Activated naive CD4-positive, alpha-beta T cell treated with anti-CD3 and anti-CD28 coated beads, Interleukin-2, amount 50 U/mL, for 16 hours (primary cell): ENCODE data around the gene SEC16A.

Experiments
- DNase-seq: peaks from one replicate; pipeline ENCODE4 v3.0.0-alpha.2; 2020

SEC16A gene

DNA sequence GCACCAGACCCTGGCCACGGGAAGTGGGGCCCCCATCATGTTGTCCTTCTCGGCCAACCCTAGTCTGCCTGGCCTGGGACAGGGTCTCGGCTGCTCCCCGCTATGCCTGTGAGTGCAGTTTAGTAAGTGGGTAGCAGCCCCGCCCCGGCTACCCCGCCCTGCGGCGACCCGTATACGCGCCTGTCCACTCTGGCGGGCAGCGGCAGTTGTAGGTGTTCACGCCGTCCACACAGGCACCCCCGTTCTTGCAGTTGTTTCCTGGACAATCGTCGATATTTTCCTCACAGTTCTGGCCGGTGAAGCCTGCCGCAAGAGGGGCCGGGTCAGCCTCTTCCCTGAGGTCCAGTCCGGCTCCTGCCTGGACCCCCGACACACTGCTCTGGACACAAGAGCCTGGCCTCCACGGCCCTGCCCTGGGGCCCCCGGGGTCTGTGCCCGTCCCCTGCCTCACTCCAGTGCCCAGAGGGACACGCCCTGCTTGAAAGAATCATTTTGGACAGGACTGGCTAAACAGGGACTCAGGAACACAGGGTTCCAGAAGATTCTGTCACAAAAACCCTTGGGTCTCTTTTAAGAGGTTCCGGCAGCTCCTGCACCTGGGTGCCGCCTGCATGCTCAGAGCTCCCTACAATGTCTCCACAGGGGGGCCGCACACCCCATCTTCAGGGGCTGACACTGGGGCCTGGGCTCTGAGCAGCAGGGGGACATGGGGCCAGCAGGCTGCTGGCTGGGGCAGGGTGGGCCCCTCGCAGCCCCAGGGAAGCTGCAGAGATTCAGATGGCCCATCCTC is 36.6 kb upstream of the SEC16A start:
- DNase-seq: no peak

DNA sequence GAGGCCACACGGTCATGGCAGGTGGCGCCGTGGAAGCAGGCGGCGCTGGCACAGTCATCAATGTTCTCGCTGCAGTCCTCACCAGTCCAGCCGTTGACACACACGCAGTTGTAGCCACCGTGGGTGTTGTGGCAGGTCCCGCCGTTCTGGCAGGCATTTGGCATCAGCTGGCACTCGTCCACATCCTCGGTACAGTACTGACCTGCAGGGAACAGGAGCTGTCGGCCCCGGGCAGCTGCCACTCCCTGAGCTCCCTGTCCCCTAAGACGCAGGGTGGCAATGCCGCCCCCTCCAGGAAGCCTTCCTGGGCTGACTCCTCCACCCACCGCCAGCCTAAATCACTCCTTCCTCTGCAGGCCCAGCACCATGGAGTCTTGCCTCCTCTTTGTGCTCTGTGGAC is 35.8 kb upstream of the SEC16A start:
- no peak for DNase-seq

DNA sequence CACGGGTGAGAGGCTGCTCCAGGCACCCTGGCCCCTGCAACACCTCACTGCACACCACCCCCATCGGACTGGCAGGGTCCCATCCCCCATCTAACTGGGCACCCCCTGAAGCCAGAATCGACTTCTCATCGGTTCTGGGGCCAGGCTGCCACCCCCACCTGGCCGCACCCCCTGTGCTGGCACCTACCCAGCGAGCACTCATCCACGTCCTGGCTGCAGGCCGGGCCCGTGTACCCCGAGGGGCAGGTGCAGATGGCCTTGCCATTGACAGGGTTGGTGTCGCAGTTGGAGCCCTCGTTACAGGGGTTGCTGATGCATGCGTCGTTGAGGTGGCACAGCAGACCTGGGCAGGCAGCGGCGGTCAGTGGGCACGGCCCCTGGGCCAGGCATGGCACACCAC is 35.1 kb upstream of the SEC16A start:
- DNase-seq: no peak

DNA sequence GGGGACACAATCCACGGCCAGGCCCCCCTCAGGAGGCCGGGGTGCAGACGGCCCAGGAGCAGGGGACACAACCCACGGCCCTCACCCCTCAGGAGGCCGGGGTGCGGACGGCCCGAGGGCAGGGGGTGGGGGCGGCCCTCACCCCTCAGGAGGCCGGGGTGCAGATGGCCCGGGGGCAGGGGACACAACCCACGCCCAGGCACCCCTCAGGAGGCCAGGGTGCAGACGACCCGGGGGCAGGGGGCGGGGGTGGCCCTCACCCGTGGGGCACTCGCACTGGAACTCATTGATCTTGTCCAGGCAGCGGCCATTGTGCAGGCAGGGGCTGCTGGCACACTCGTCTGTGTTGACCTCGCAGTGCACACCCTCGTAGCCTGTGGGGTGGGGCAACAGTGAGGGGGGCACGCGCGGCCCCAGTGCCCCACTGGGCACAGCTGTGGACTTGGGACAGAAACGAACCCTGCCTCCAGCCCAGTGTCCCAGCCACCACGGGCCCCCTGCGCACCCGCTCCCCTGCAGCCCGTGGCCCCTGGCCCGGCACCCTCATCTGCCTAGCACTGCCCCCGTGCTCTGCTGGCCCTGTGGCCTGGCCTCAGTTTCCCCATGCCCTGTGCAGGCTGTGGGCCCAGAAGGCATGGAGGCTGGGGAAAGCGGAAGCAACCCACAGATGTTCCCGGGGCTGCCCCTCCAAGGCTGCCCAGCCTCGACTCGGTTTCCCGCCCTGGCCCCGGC is 34.3 kb upstream of the SEC16A start:
- DNase-seq: no peak

DNA sequence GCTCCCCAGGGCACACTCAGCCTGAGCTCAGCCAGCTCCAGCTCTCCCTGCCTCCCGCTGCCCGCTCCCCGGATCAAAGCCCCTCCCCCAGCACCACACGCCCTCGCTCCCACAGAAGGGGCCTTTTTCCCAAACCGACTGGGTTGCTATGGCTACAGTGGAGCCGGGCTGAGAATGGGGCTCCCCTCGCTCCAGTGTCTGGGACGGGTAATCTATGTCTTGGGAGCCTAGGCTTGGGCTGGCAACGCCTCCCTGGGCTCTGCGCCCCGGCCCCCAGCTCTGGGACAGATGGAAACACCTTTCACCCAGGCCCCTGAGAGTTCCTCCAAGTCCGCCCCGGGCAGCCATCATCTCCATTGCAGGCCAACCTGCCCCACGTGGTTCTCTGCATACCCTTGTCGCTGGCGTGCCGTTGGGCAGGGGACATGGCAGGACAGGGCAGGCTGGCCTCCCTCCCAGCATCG is 33.4 kb upstream of the SEC16A start:
- no peak for DNase-seq

DNA sequence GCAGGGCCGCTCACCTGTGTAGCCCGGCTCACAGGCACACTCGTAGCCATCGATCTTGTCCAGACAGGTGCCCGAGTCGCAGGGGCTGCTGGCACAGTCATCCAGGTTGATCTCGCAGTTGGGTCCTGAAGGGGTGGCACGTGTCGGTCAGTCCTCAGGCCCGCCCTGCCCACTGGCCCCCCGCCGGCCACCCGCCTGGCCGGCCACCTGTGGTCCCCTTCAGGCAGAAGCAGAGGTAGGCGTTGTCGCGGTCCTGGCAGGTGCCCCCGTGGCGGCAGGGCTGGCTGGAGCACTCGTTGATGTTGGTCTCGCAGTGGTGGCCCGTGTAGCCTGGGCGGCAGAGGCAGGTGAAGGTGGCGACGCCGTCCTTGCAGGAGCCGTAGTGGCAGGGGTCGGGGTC is 32.4 kb upstream of the SEC16A start:
- no peak for DNase-seq

GRCh38 chr9:136514022-136514714 is 31.3 kb upstream of the SEC16A start:
- no peak for DNase-seq

- no peak for DNase-seq
Observed at GRCh38 chr9:136513191-136513590, 30.4 kb upstream of the SEC16A start.

DNA sequence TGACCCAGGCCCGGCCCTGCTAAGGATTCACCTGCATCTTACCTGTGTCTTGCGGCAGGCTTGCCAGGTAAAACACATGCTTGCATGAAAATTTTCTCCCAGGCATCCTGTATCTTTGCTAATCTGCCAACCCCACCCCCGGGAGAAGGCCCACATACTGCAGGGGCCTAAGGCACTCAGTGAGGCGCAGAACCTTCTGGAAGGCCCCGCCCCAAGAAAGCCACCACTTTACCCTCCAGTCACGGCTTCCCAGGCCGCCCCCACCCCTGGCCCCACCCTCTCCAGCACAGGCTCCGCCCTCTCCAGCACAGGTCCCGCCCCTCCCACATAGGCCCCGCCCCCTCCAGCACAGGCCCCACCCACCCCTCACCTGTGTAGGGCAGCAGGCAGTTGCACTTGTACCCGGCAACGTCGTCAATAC is 29.8 kb upstream of the SEC16A start:
- DNase-seq: no peak

DNA sequence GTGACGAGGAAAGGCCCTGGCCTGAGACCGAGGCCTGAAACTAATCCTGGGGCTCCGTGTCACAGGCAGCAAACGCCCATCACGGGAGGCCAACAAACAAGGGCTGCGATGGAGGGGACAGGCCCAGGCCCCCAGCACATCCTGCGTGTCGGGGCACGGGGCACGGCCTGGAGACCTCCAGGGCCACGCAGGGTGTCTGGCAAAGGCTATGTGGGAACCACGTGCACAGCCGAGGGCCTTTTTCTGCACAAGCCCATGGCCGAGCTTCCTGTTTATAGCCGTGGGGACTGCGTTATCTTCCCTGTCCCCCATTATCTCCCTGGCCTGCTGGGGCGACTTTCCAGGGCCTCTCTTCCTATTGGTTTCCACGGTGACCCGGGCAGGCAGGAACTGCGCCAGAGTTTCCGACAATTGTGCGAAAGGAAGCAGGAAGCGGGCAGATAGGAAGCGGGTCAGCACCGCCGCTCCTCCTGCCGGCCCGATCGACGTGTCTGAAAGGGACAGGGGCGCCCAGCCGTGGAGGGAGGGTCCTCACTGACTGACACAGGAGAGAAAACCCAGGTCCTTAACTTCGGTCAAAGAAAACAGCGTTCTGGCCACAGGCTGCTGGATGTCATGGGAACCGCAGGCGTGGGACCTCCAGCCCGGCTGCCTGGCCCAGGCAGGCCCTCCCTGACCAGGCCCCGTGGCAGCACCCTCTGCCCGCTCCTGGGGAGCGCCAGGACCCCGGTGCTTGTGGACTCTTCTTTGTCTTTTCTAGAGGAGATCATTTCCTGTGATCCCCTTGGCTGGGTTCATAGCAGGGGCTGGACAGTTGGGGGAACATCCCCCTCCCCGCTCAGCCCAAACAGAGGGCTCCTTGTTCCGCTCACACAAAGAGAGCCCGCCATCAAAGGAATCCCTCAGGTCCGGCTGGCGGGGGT is 29.1 kb upstream of the SEC16A start:
- no peak for DNase-seq

GRCh38 chr9:136511144-136511669 is 28.4 kb upstream of the SEC16A start:
- DNase-seq: no peak

DNA sequence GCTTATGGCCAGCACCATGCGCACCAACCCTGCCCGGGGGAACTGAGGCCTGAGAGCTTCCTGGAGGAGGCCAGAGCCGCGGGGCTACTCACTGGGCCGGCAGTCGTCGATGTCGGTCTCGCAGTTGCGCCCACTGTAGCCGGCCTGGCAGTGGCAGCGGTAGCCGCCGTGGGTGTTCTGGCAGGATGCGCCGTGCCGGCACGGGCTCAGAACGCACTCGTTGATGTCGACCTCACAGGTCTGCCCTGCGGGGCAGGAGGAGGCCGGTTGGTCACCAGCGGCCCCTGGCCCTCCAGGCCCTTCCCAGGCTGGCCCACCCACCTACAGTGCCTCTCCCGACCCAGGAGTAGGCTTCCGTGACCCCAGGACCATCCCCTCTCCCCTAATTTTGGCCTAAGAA is 27.7 kb upstream of the SEC16A start:
- DNase-seq: no peak

DNA sequence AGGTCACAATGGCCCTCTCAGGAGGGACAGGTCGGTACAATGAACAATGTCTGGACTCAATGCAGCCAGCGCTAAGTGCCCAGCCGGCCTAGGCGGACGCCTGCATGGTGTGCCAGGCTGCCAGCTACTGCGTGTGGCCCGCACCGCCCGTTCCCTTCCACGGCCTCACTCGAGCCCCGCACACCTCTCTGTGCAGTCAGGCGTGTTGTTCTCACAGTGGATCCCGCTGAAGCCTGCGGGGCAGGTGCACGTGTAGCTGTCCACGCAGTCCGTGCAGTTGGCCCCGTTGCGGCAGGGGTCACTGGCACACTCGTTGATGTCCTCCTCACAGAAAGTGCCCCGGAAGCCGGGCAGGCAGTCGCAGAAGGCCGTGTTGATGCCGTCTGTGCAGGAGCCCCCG is 26.7 kb upstream of the SEC16A start:
- DNase-seq: no peak

DNA sequence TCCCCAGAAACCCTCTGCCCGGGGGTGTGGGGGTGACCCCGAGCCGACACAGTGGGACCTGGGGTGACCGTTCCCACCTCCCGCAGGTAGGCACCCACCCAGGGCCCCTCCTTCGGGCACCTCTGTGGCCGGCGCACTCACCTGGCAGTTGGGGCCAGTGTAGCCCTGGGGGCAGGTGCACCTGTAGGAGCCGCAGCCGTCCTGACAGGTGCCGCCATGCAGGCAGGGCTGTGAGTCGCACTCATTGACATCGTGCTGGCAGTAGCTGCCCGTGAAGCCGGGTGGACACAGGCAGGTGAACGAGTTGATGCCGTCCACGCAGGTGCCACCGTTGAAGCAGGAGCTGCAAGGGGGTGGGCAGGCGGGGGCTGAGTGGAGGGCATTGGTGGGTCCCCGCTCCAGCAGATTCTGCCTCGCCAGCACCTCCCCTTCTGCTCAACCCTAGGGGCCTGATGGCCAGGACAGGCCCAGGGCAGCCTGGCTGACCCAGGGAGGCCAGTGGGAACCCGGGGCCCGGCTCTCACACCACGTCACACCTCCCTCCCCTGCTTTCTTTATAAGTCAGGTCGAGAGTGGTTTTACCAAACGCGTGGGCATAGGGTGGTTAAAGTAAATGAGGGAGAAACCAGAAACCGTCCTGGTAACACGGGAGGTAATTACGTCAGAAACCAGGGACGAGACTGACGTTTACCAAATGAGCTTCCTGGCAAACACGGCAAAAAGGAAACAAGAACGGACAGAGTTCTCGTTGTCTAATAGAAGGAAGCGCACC is 26.1 kb upstream of the SEC16A start:
- DNase-seq: no peak

DNA sequence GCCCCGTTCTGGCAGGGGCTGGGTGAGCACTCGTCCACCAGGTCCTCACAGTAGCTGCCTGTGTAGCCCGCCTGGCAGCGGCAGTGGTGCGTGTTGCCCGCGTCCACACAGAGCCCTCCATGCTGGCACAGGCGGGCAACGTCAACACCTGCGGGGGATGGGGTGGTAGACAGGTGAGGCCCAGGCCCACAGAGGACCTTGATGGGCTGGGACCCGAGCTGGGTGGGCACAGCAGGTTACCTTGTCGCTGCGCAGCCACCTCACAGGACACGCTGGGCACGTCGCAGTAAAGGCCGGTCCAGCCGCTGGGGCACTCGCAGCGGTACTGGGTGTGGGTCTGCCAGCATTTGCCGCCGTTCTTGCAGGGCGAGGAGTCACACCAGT is 25.1 kb upstream of the SEC16A start:
- DNase-seq: no peak

DNA sequence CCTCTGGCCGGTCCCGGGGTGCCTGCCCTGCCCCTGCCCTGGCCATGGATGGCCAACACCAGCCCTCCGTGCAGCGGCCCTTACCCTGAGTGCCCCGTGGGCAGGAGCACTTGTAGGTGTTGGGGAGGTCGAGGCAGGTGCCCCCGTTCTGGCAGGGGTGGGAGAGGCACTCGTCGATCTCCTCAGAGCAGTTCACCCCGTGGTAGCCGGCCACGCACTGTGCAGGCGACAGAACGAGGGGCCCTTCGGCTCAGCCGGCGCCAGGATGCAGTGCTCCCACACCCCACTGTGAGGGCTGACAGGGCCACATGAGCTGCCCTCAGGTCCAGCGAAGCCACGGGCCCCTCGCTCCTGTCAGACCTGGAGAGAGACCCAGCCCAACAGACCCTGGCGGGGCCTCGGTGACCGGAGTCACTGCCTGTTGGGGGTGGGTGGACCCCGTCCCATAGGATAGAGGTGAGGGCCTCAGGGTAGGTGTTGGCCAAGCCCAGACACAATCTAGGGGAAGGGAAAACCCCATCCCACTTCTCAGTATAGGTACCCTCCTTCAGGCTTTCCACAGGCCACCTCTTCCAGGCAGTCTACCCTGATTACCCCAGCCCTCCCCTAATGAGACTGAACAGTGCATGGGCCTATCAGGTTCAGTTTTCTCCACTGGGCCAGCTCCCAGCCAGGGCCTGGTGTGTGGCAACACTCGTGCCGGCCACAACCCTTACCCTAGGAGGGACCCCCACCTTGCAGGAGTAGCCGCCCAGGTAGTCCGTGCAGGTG is 24.6 kb upstream of the SEC16A start:
- DNase-seq: no peak

GRCh38 chr9:136506425-136506824 is 23.6 kb upstream of the SEC16A start:
- DNase-seq: no peak

- no peak for DNase-seq
Observed at GRCh38 chr9:136505406-136506403, 22.9 kb upstream of the SEC16A start.
